Upper lobe of right lung (tissue), 1 donor: ENCODE data around the gene ZNF692. TPM values are rescaled to one million over a fixed set of nuclear protein-coding genes. Genes with fewer than 3 reads are reported as not detected.

ENCODE experiments used
- ATAC-seq: fragments of 200-7000 bp; cut with Tn5 transposase; one replicate; pipeline ENCODE4 v1.9.1; 2020; ENCODE audit warnings: mild to moderate bottlenecking, moderate library complexity
- DNase-seq: peaks from one replicate; pipeline ENCODE4 v3.0.0-alpha.2; 2020
- H3K27ac ChIP-seq: fragments of 200-600 bp; one replicate; pipeline ENCODE4 v1.8.0; 2022
- H3K27me3 ChIP-seq: fragments of 200-600 bp; one replicate; pipeline ENCODE4 v1.8.0; 2022; ENCODE audit warnings: mild to moderate bottlenecking
- H3K36me3 ChIP-seq: fragments of 200-600 bp; one replicate; pipeline ENCODE4 v1.8.0; 2022
- H3K4me1 ChIP-seq: fragments of 200-600 bp; one replicate; pipeline ENCODE4 v1.8.0; 2022
- H3K4me3 ChIP-seq: fragments of 200-600 bp; one replicate; pipeline ENCODE4 v1.8.0; 2022; ENCODE audit warnings: mild to moderate bottlenecking
- H3K9me3 ChIP-seq: fragments of 200-600 bp; one replicate; pipeline ENCODE4 v1.8.0; 2022
- CTCF ChIP-seq: fragments of 200-600 bp; IDR thresholded peaks from one replicate; pipeline ENCODE4 v1.8.0; 2022; ENCODE audit warnings: antibody characterized with exemption
- intact Hi-C: fragments of 100-400 bp; cut with DNase I; formaldehyde crosslinking; loops from one replicate; pipeline ENCODE4 v1.11.0; 2022
- total RNA-seq: library from RNA; stranded (reverse); fragmentation: NEBNext Ultra II Directional; extraction: Animal tissue kit (Norgen Biotek cat#: 25700); gene quantifications from one replicate; pipeline ENCODE4 v1.2.1, GENCODE V29; 2021
- donor health status: DM: no; HTN: yes; CAD: no; lungs with severe emphysema.

The ZNF692 gene
- total RNA-seq, 1 donor from 2014 or later: 38.1 TPM

- Histone ChIP-seq H3K9me3 (no peaks in the 10 kb centered on the region), H3K4me3 (no peak overlapping the region), H3K4me1 (peaks cover 9% of the 10 kb centered on the region), H3K27me3 (no peaks in the 10 kb centered on the region), H3K36me3 (peaks cover 66% of the 10 kb centered on the region), H3K27ac (no peak overlapping the region)
- TF ChIP-seq CTCF: no peak
- no peak for ATAC-seq
- intact Hi-C loops: no loop called here
- DNase-seq: no peak
Observed at GRCh38 chr1:248815407-248816034, 43.4 kb downstream of the ZNF692 start.

- Histone ChIP-seq H3K4me3 (no peak overlapping the region), H3K27ac (no peak overlapping the region), H3K9me3 (no peaks in the 10 kb centered on the region), H3K27me3 (no peaks in the 10 kb centered on the region), H3K4me1 (peaks cover 13% of the 10 kb centered on the region), H3K36me3 (peaks cover 58% of the 10 kb centered on the region)
- no peak for DNase-seq
- ATAC-seq: no peak
- TF ChIP-seq CTCF: no peak
- intact Hi-C loops: no loop called here
Observed at GRCh38 chr1:248814351-248814750, 44.5 kb downstream of the ZNF692 start.

GRCh38 chr1:248813546-248813945 lies 45.3 kb downstream of the ZNF692 start:
- Histone ChIP-seq H3K9me3 (no peaks in the 10 kb centered on the region), H3K4me1 (peaks cover 10% of the 10 kb centered on the region), H3K27ac (no peak overlapping the region), H3K36me3 (peaks cover 58% of the 10 kb centered on the region), H3K27me3 (no peaks in the 10 kb centered on the region), H3K4me3 (no peak overlapping the region)
- TF ChIP-seq CTCF: no peak
- no peak for ATAC-seq
- intact Hi-C loops: no loop called here
- no peak for DNase-seq

GRCh38 chr1:248812736-248813425 lies 46.0 kb downstream of the ZNF692 start:
- H3K4me1 ChIP-seq: peaks cover 9% of the 10 kb centered on the region
- H3K36me3 ChIP-seq: peaks cover 58% of the 10 kb centered on the region
- ATAC-seq (no peak), DNase-seq (no peak)
- TF ChIP-seq CTCF: no peak
- H3K27me3 ChIP-seq: no peaks in the 10 kb centered on the region
- intact Hi-C loops: no loop called here
- no peak overlapping the region for H3K4me3 ChIP-seq
- H3K27ac ChIP-seq: no peak overlapping the region
- no peaks in the 10 kb centered on the region for H3K9me3 ChIP-seq

- DNase-seq (no peak), ATAC-seq (peak; percentile 35)
- no peak for TF ChIP-seq CTCF
- Histone ChIP-seq H3K4me3 (no peak overlapping the region), H3K4me1 (peaks cover 15% of the 10 kb centered on the region), H3K27me3 (no peaks in the 10 kb centered on the region), H3K27ac (no peak overlapping the region), H3K9me3 (no peaks in the 10 kb centered on the region), H3K36me3 (peaks cover 58% of the 10 kb centered on the region)
- intact Hi-C loops: no loop called here
Observed at GRCh38 chr1:248811514-248812490, 47.1 kb downstream of the ZNF692 start.
